Vagina (tissue), 2 donors: ENCODE data around the gene TTLL5. TPM values are rescaled to one million over a fixed set of nuclear protein-coding genes. Genes with fewer than 3 reads are reported as not detected.

ENCODE experiments used
- DNase-seq, 2 donors: peaks; one replicate each; pipeline ENCODE4 v3.0.0-alpha.2; 2017; ENCODE audit errors: extremely low spot score in 2 of 2
- H3K27ac ChIP-seq: fragments of 200-600 bp; sonication (generic); one replicate; pipeline ENCODE4 v1.5.1; 2019
- H3K27me3 ChIP-seq: fragments of 200-600 bp; sonication (generic); one replicate; pipeline ENCODE4 v1.5.1; 2019
- H3K36me3 ChIP-seq, 2 donors: fragments of 200-600 bp; sonication (generic); one replicate each; pipeline ENCODE4 v1.5.1; 2017 to 2019
- H3K4me1 ChIP-seq: fragments of 200-600 bp; sonication (generic); one replicate; pipeline ENCODE4 v1.5.1; 2019
- H3K4me3 ChIP-seq, 2 donors: fragments of 200-600 bp; sonication (generic); 1 replicate in 1 of 2; 2 replicates in 1 of 2; pipeline ENCODE4 v1.5.1; 2016 to 2019
- H3K9me3 ChIP-seq: fragments of 200-600 bp; sonication (generic); one replicate; pipeline ENCODE4 v1.5.1; 2019
- CTCF ChIP-seq, 3 experiments: fragments of 450-650 bp in 2 of 3; fragments of 200-600 bp in 1 of 3; sonication (generic) in 1 of 3; IDR thresholded peaks; one replicate each; pipeline ENCODE4 v1.5.1; 2017 to 2019; ENCODE audit warnings: antibody characterized with exemption in 3 of 3, mild to moderate bottlenecking in 2 of 3, moderate library complexity in 2 of 3
- POLR2A ChIP-seq, 2 donors: fragments of 450-650 bp; IDR thresholded peaks; one replicate each; pipeline ENCODE4 v1.6.1; 2017; ENCODE audit warnings: antibody characterized with exemption in 2 of 2, mild to moderate bottlenecking in 2 of 2, moderate library complexity in 2 of 2
- POLR2AphosphoS5 ChIP-seq, 2 donors: sonication (generic); formaldehyde crosslinking; IDR thresholded peaks; one replicate each; pipeline ENCODE4 v1.9.0; 2017; ENCODE audit warnings: antibody characterized with exemption in 2 of 2, mild to moderate bottlenecking in 2 of 2, low read depth in 1 of 2; ENCODE audit not compliant: insufficient read depth in 1 of 2
- intact Hi-C: fragments of 100-400 bp; cut with DNase I; formaldehyde crosslinking; loops from one replicate; pipeline ENCODE4 v1.15.1; 2023
- total RNA-seq: library from RNA; depleted of rRNA; stranded (reverse); fragments of >200 nt; gene quantifications from one replicate; pipeline ENCODE4 v1.2.3, GENCODE V29; 2016

The TTLL5 gene
- total RNA-seq, 1 donor from 2014 or later: 43.0 TPM

- H3K4me1 ChIP-seq: peaks cover 8% of the 10 kb centered on the region
- no peak for TF ChIP-seq POLR2A (IDR thresholded peaks at IDR 0.05)
- no peak for TF ChIP-seq POLR2AphosphoS5 (IDR thresholded peaks at IDR 0.05; ENCODE audit: insufficient read depth in 1 of 2, low read depth in 1 of 2)
- TF ChIP-seq CTCF (IDR thresholded peaks at IDR 0.05): no peak
- intact Hi-C loops: loop anchor here (10.0 kb wide), 1 partner anchor 65 kb away; no protein-coding TSS in a partner anchor
- peaks cover 0 to 26% of the 10 kb centered on the region in 2 donors for H3K36me3 ChIP-seq
- H3K4me3 ChIP-seq: no peak overlapping the region
- no peak overlapping the region for H3K27ac ChIP-seq
- H3K27me3 ChIP-seq: no peaks in the 10 kb centered on the region
- H3K9me3 ChIP-seq: no peaks in the 10 kb centered on the region
- DNase-seq: no peak
Measured at GRCh38 chr14:75969891-75970290, 308.8 kb downstream of the TTLL5 start.

GRCh38 chr14:75970989-75971388 is 309.9 kb downstream of the TTLL5 start:
- Histone ChIP-seq H3K27ac (no peak overlapping the region), H3K4me3 (no peak overlapping the region), H3K4me1 (peaks cover 8% of the 10 kb centered on the region), H3K27me3 (no peaks in the 10 kb centered on the region), H3K9me3 (no peaks in the 10 kb centered on the region), H3K36me3 (peaks cover 0 to 16% of the 10 kb centered on the region in 2 donors)
- intact Hi-C loops: loop anchor here (10.0 kb wide), 1 partner anchor 66 kb away; no protein-coding TSS in a partner anchor
- no peak for DNase-seq
- TF ChIP-seq POLR2AphosphoS5 (IDR thresholded peaks at IDR 0.05; ENCODE audit: insufficient read depth in 1 of 2, low read depth in 1 of 2) (no peak), CTCF (IDR thresholded peaks at IDR 0.05) (no peak), POLR2A (IDR thresholded peaks at IDR 0.05) (no peak)

GRCh38 chr14:75971509-75971908 is 310.5 kb downstream of the TTLL5 start:
- TF ChIP-seq CTCF (IDR thresholded peaks at IDR 0.05) (no peak), POLR2AphosphoS5 (IDR thresholded peaks at IDR 0.05; ENCODE audit: insufficient read depth in 1 of 2, low read depth in 1 of 2) (no peak), POLR2A (IDR thresholded peaks at IDR 0.05) (no peak)
- H3K27me3 ChIP-seq: no peaks in the 10 kb centered on the region
- H3K4me3 ChIP-seq: no peak overlapping the region
- DNase-seq: no peak
- H3K4me1 ChIP-seq: peaks cover 8% of the 10 kb centered on the region
- no peaks in the 10 kb centered on the region for H3K9me3 ChIP-seq
- peaks cover 0 to 11% of the 10 kb centered on the region in 2 donors for H3K36me3 ChIP-seq
- intact Hi-C loops: loop anchor here (10.0 kb wide), 1 partner anchor 67 kb away; no protein-coding TSS in a partner anchor
- no peak overlapping the region for H3K27ac ChIP-seq

GRCh38 chr14:75972801-75973421 is 311.9 kb downstream of the TTLL5 start:
- Histone ChIP-seq H3K36me3 (peaks cover 0 to 11% of the 10 kb centered on the region in 2 donors), H3K4me3 (no peak overlapping the region), H3K9me3 (no peaks in the 10 kb centered on the region), H3K27me3 (no peaks in the 10 kb centered on the region), H3K4me1 (peaks cover 21% of the 10 kb centered on the region), H3K27ac (no peak overlapping the region)
- TF ChIP-seq CTCF (IDR thresholded peaks at IDR 0.05) (no peak), POLR2A (IDR thresholded peaks at IDR 0.05) (no peak), POLR2AphosphoS5 (IDR thresholded peaks at IDR 0.05; ENCODE audit: insufficient read depth in 1 of 2, low read depth in 1 of 2) (no peak)
- intact Hi-C loops: loop anchor here (10.0 kb wide), 1 partner anchor 68 kb away; no protein-coding TSS in a partner anchor
- no peak for DNase-seq
